Prostate gland (tissue), 2 donors: Measurements from ENCODE around the gene WDR5.

Source experiments
- CTCF ChIP-seq, 4 experiments: fragments of 200-600 bp in 2 of 4; fragments of 450-650 bp in 2 of 4; sonication (generic) in 2 of 4; IDR thresholded peaks; 1 replicate in 3 of 4; 2 replicates in 1 of 4; pipeline ENCODE4 v1.5.1; 2016 to 2019; ENCODE audit warnings: antibody characterized with exemption in 4 of 4, mild to moderate bottlenecking in 2 of 4, moderate library complexity in 2 of 4
- POLR2AphosphoS5 ChIP-seq: sonication (generic); formaldehyde crosslinking; IDR thresholded peaks from one replicate; pipeline ENCODE4 v1.6.1; 2017; ENCODE audit warnings: antibody characterized with exemption

DNA sequence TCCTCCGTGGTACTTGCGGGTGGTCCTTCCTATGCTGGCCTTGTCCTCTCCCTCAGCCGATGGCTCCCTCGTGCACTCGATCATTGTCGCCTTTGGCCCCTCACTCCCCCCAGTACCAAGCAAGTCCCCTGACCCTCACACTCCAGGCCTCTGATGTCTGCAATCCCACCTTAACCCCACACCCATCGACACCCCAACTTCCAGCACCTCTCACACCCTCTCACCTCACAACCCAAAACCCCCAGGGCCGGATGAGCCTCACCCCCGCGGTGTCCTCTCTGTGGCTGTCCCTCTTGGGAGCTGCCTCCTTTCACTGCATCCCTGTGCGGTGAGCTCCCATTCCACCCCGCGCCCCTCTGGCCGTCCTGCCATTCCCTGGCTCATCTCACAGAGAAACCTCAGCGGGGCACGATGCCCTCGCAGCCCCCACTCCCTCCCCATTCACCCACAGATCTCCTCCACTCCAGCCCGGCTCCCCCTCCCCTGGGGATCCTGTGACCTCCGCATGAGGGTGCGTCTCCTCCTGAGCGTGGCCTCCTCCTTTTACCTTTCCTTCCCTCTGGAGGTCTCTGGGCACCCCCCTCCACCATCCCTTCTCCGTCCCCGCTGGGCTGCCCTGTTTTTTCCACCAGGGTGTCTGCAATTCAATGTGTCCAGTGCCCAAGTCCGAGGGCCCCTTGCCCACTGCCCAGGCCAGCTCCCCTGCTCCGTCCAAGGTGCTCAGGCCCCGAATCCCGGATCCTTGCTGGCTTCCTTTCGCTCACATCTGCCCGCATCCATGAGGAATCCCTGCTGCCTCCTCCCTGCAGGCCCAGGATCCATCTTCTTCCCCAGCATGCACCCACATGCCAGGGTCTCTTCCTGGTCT is 44.3 kb downstream of the WDR5 start:
- no peak for TF ChIP-seq CTCF (IDR thresholded peaks at IDR 0.05)
- TF ChIP-seq POLR2AphosphoS5: no peak
